ENCODE data around the gene ARID4A.

GRCh38 chr14:58276208-58276607, 22.1 kb upstream of the ARID4A start:
- TF ChIP-seq CTCF (IDR thresholded peaks at IDR 0.05) (no peak), IRF1 (CRISPR knock-in tag; IDR thresholded peaks at IDR 0.05) (no peak), CREM (CRISPR knock-in tag; IDR thresholded peaks at IDR 0.05) (no peak), ZBTB43 (CRISPR knock-in tag; IDR thresholded peaks at IDR 0.05) (no peak), PREB (CRISPR knock-in tag; IDR thresholded peaks at IDR 0.05; ENCODE audit: borderline replicate concordance) (no peak), NFE2L1 (CRISPR knock-in tag; IDR thresholded peaks at IDR 0.05) (no peak), ZNF396 (CRISPR knock-in tag; IDR thresholded peaks at IDR 0.05; ENCODE audit: borderline replicate concordance) (no peak), TCF7 (CRISPR knock-in tag; IDR thresholded peaks at IDR 0.05; ENCODE audit: low read depth) (no peak), MAX (CRISPR knock-in tag; IDR thresholded peaks at IDR 0.05) (no peak), FOXP4 (CRISPR knock-in tag; IDR thresholded peaks at IDR 0.05) (no peak), ARID4B (CRISPR knock-in tag; IDR thresholded peaks at IDR 0.05; ENCODE audit: borderline replicate concordance) (no peak), SP1 (CRISPR knock-in tag; conservative IDR thresholded peaks at IDR 0.05) (no peak)
